ENCODE data around the gene DHRS11. TPM values are rescaled to one million over a fixed set of nuclear protein-coding genes. Genes with fewer than 3 reads are reported as not detected.

The DHRS11 gene
- total RNA-seq, 4 donors from 2014 or later: 1.8 to 22.8 (median 6.2) TPM

GRCh38 chr17:36608794-36609497 lies 17.3 kb downstream of the DHRS11 start:
- Histone ChIP-seq H3K4me3 (no peak overlapping the region), H3K36me3 (no peaks in the 10 kb centered on the region), H3K4me1 (no peaks in the 10 kb centered on the region), H3K27me3 (no peaks in the 10 kb centered on the region), H3K9me3 (no peaks in the 10 kb centered on the region), H3K27ac (no peak overlapping the region)
- peak; percentile 32 to 45 for DNase-seq
- TF ChIP-seq POLR2A (IDR thresholded peaks at IDR 0.05) (no peak), CTCF (IDR thresholded peaks at IDR 0.05) (peak; percentile 26 to 46 (median 29))
- intact Hi-C loops (cut with DNase I; ENCODE audit: low total_unique reads): loop anchor here (10.0 kb wide), 1 partner anchor 436 kb away; no protein-coding TSS in a partner anchor

- no peak for DNase-seq
- TF ChIP-seq CTCF (IDR thresholded peaks at IDR 0.05): no peak
- no peak for TF ChIP-seq POLR2A (IDR thresholded peaks at IDR 0.05)
- H3K9me3 ChIP-seq: no peaks in the 10 kb centered on the region
- no peaks in the 10 kb centered on the region for H3K4me1 ChIP-seq
- H3K4me3 ChIP-seq: no peak overlapping the region
- H3K27me3 ChIP-seq: no peaks in the 10 kb centered on the region
- intact Hi-C loops (cut with DNase I; ENCODE audit: low total_unique reads): loop anchor here (10.0 kb wide), 1 partner anchor 435 kb away; no protein-coding TSS in a partner anchor
- no peaks in the 10 kb centered on the region for H3K36me3 ChIP-seq
- H3K27ac ChIP-seq: no peak overlapping the region
Observed at GRCh38 chr17:36609498-36609862, 17.8 kb downstream of the DHRS11 start.

- Histone ChIP-seq H3K9me3 (no peaks in the 10 kb centered on the region), H3K36me3 (no peaks in the 10 kb centered on the region), H3K27ac (no peak overlapping the region), H3K4me1 (no peaks in the 10 kb centered on the region), H3K27me3 (no peaks in the 10 kb centered on the region), H3K4me3 (no peak overlapping the region)
- TF ChIP-seq POLR2A (IDR thresholded peaks at IDR 0.05): no peak
- TF ChIP-seq CTCF (IDR thresholded peaks at IDR 0.05): no peak
- no peak for DNase-seq
- intact Hi-C loops (cut with DNase I; ENCODE audit: low total_unique reads): no loop called here
Observed at GRCh38 chr17:36610474-36610873, 18.8 kb downstream of the DHRS11 start.

- TF ChIP-seq POLR2A (IDR thresholded peaks at IDR 0.05) (no peak), CTCF (IDR thresholded peaks at IDR 0.05) (no peak)
- Histone ChIP-seq H3K9me3 (no peaks in the 10 kb centered on the region), H3K4me3 (no peak overlapping the region), H3K27me3 (no peaks in the 10 kb centered on the region), H3K4me1 (no peaks in the 10 kb centered on the region), H3K36me3 (no peaks in the 10 kb centered on the region), H3K27ac (no peak overlapping the region)
- intact Hi-C loops (cut with DNase I; ENCODE audit: low total_unique reads): no loop called here
- no peak for DNase-seq
Observed at GRCh38 chr17:36611345-36612072, 19.8 kb downstream of the DHRS11 start.

- no peak for DNase-seq
- H3K36me3 ChIP-seq: no peaks in the 10 kb centered on the region
- no peaks in the 10 kb centered on the region for H3K9me3 ChIP-seq
- H3K27me3 ChIP-seq: no peaks in the 10 kb centered on the region
- TF ChIP-seq POLR2A (IDR thresholded peaks at IDR 0.05): no peak
- no peak for TF ChIP-seq CTCF (IDR thresholded peaks at IDR 0.05)
- no peaks in the 10 kb centered on the region for H3K4me1 ChIP-seq
- no peak overlapping the region for H3K4me3 ChIP-seq
- intact Hi-C loops (cut with DNase I; ENCODE audit: low total_unique reads): no loop called here
- H3K27ac ChIP-seq: no peak overlapping the region
Observed at GRCh38 chr17:36612323-36612722, 20.6 kb downstream of the DHRS11 start.
